Right lobe of liver (tissue), 6 donors: ENCODE measurements around the gene MYL11. TPM values are rescaled to one million over a fixed set of nuclear protein-coding genes. Genes with fewer than 3 reads are reported as not detected.

Experiments used
- ATAC-seq, 4 donors: fragments of 200-7000 bp; cut with Tn5 transposase; one replicate each; pipeline ENCODE4 v1.9.1; 2020; ENCODE audit warnings: mild to moderate bottlenecking in 4 of 4, moderate library complexity in 4 of 4
- DNase-seq, 3 donors: peaks; one replicate each; pipeline ENCODE4 v3.0.0-alpha.2; 2020
- H3K27ac ChIP-seq, 3 donors: fragments of 200-600 bp; one replicate each; pipeline ENCODE4 v1.8.0; 2022
- H3K27me3 ChIP-seq, 2 donors: fragments of 200-600 bp; one replicate each; pipeline ENCODE4 v1.8.0; 2022
- H3K36me3 ChIP-seq, 4 donors: fragments of 200-600 bp; sonication (generic) in 1 of 4; one replicate each; pipeline versions ENCODE4 v1.5.1 to v1.8.0; 2017 to 2022; ENCODE audit warnings: control low read depth in 1 of 4
- H3K4me1 ChIP-seq, 4 donors: fragments of 200-600 bp; sonication (generic) in 1 of 4; one replicate each; pipeline versions ENCODE4 v1.5.1 to v1.8.0; 2017 to 2022; ENCODE audit warnings: control low read depth in 1 of 4
- H3K4me3 ChIP-seq, 3 donors: fragments of 200-600 bp; one replicate each; pipeline ENCODE4 v1.8.0; 2022
- H3K9me3 ChIP-seq, 4 donors: fragments of 200-600 bp; sonication (generic) in 1 of 4; one replicate each; pipeline versions ENCODE4 v1.5.1 to v1.8.0; 2017 to 2022; ENCODE audit warnings: control low read depth in 1 of 4
- CTCF ChIP-seq, 4 donors: fragments of 200-600 bp in 3 of 4; fragments of 450-650 bp in 1 of 4; IDR thresholded peaks; one replicate each; pipeline versions ENCODE4 v1.5.1 to v1.8.0; 2016 to 2022; ENCODE audit warnings: antibody characterized with exemption in 4 of 4, mild to moderate bottlenecking in 2 of 4
- POLR2A ChIP-seq: fragments of 450-650 bp; IDR thresholded peaks from one replicate; pipeline ENCODE4 v1.6.1; 2017; ENCODE audit warnings: antibody characterized with exemption, mild to moderate bottlenecking
- WGBS: methylation state at CpG from one replicate; pipeline ENCODE4 v1.1.6; 2018; ENCODE audit warnings: low coverage, low lambda C conversion rate; ENCODE audit not compliant: insufficient coverage; ENCODE audit errors: missing lambda C conversion rate; 5-methylcytosine and 5-hydroxymethylcytosine counted together
- intact Hi-C, 2 donors: fragments of 100-400 bp; cut with DNase I; formaldehyde crosslinking; loops; one replicate each; pipeline versions ENCODE4 v1.11.2 to v1.14.1; 2022
- total RNA-seq, 6 experiments: library from RNA; depleted of rRNA in 2 of 6; stranded (reverse); fragments of >200 nt in 2 of 6; fragmentation: NEBNext Ultra II Directional in 3 of 6; extraction: Animal tissue kit (Norgen Biotek cat#: 25700) in 3 of 6; gene quantifications; one replicate each; pipeline versions ENCODE4 v1.1.0 to v1.2.4, GENCODE V29; 2016 to 2023
- donor health status: DM: no; HTN: yes; CAD: no.
- donor health status: DM: no; HTN: no; CAD: no.
- donor health status: DM: no; HTN: no; CAD: no.
- donor health status: DM: no; HTN: yes; CAD: no.
- donor health status: DM: no; HTN: yes; CAD: no.

MYL11 gene
- total RNA-seq, 6 experiments from 2014 or later, result 1.4 TPM; not detected in 5

DNA sequence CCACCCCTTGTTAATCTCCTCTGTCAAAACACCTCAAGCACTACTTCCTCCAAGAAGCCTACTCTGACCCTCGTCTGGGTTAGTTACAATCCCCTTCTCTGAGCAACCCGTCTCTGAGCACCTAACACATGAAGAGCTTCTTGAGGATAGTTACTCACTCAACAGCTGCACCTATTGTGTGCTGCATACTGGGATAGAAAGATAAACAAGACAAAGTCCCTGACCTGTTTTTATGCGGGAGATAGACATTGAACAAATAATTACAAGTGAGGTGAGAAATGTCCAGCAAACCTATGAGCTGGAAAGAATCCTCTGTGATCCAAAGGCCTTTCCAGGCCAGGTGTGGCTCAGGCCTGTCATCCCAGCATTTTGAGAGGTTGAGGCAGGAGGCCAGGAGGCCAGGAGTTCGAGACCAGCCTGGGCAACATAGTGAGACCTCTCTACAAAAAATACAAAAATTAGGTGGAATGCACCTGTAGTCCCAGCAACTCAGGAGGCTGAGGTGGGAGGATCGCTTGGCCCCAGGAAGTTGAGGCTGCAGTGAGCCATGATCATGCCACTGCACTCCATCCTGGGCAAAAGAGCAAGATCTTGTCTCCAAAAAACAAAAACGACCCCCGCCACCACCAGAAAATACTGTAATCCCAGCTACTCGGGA lies 27.3 kb downstream of the MYL11 start:
- Histone ChIP-seq H3K9me3 (no peaks in the 10 kb centered on the region), H3K4me1 (peaks cover 0 to 26% (median 8%) of the 10 kb centered on the region in 4 donors), H3K36me3 (peaks cover 0 to 4% (median 0%) of the 10 kb centered on the region in 4 donors), H3K4me3 (no peak overlapping the region), H3K27me3 (no peaks in the 10 kb centered on the region), H3K27ac (peak overlapping the region in 2 of 3 donors; percentile 62 to 63)
- DNase-seq, result no peak
- intact Hi-C loops, result no loop called here
- 41% methylated on average over 4 of the region's 8 CpGs for WGBS
- TF ChIP-seq POLR2A (no peak), CTCF (IDR thresholded peaks at IDR 0.05) (no peak)
- ATAC-seq, result peak; percentile 56 to 73 (median 62)

DNA sequence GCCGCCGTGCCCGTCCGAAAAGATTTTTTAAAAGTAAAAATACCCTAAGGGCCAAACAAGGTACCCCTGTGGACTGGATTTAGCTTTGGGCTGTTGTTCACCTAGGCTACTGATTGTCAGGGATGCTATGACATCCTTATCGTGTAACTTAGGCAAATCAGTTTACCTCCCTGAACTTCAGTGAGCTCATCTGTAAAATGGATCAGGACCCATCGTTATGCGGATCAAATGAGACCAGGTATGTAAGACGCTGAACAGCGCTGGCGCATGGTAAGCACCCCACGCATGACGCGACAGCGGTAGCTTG lies 32.1 kb downstream of the MYL11 start:
- H3K4me3 ChIP-seq, result peak overlapping the region; percentile 59 to 73 (median 70)
- peak overlapping the region; percentile 63 to 81 (median 67) for H3K27ac ChIP-seq
- intact Hi-C loops, result no loop called here
- H3K27me3 ChIP-seq, result no peaks in the 10 kb centered on the region
- DNase-seq, result no peak
- H3K4me1 ChIP-seq, result peaks cover 0 to 28% (median 13%) of the 10 kb centered on the region in 4 donors
- no peaks in the 10 kb centered on the region for H3K9me3 ChIP-seq
- TF ChIP-seq POLR2A (no peak), CTCF (IDR thresholded peaks at IDR 0.05) (no peak)
- no peaks in the 10 kb centered on the region for H3K36me3 ChIP-seq
- ATAC-seq, result no peak
- 19% methylated on average over 14 of the region's 14 CpGs for WGBS

- H3K27me3 ChIP-seq, result no peaks in the 10 kb centered on the region
- WGBS, result 0% methylated on average over 10 of the region's 65 CpGs
- intact Hi-C loops, result no loop called here
Measured at GRCh38 chr16:30407102-30407803, 32.7 kb downstream of the MYL11 start, which contains the start of gene ZNF771. Gene ZNF771, plus strand, starts transcription at chr16:30407606. Its CDS starts 448 bp downstream, at chr16:30408054.

More at GRCh38 chr16:30407102-30407803, 32.7 kb downstream of the MYL11 start, which contains the start of gene ZNF771:
- H3K9me3 ChIP-seq, result no peaks in the 10 kb centered on the region
- peak; percentile 90 to 97 (median 94) for ATAC-seq
- peak within 1 kb of the TSS; percentile 59 to 73 (median 70) for H3K4me3 ChIP-seq
- H3K4me1 ChIP-seq, result peaks cover 0 to 23% (median 10%) of the 10 kb centered on the region in 4 donors
- no peaks in the 10 kb centered on the region for H3K36me3 ChIP-seq
- DNase-seq, result peak; percentile 97 to 98 (median 97)
- TF ChIP-seq CTCF (IDR thresholded peaks at IDR 0.05) (peak in 1 of 4 donors; percentile 21), POLR2A (no peak)
- peak within 1 kb of the TSS; percentile 63 to 81 (median 67) for H3K27ac ChIP-seq
